Measurements from ENCODE around the gene LEP.

The LEP gene

GRCh38 chr7:128201067-128201689, 39.9 kb upstream of the LEP start:
- H3K27me3 ChIP-seq (ENCODE audit: insufficient read depth, insufficient read length), result peaks cover 40% of the 10 kb centered on the region

GRCh38 chr7:128201690-128202085, 39.4 kb upstream of the LEP start:
- no peak for DNase-seq (ENCODE audit: low read depth, low spot score)
- H3K9ac ChIP-seq (ENCODE audit: insufficient read length, low read depth), result peak overlapping the region; percentile 15
- H3K4me3 ChIP-seq (ENCODE audit: insufficient read length, low read depth), result peak overlapping the region; percentile 50
- peaks cover 2% of the 10 kb centered on the region for H3K4me1 ChIP-seq (ENCODE audit: insufficient read depth, insufficient read length)
- no peaks in the 10 kb centered on the region for H3K9me3 ChIP-seq (ENCODE audit: insufficient read depth, low read length)
- TF ChIP-seq ZNF274 (IDR thresholded peaks at IDR 0.05; ENCODE audit: low read depth, low read length) (no peak), YY1 (IDR thresholded peaks at IDR 0.05; ENCODE audit: insufficient read depth, insufficient read length) (no peak), SUZ12 (IDR thresholded peaks at IDR 0.05; ENCODE audit: extremely low read depth, insufficient read depth, insufficient read length) (no peak)
- H3K36me3 ChIP-seq (ENCODE audit: insufficient read depth, insufficient read length, low read length), result no peaks in the 10 kb centered on the region
- peaks cover 40% of the 10 kb centered on the region for H3K27me3 ChIP-seq (ENCODE audit: insufficient read depth, insufficient read length)

More at GRCh38 chr7:128201067-128201689, 39.9 kb upstream of the LEP start:
- no peak for DNase-seq (ENCODE audit: low read depth, low spot score)
- peak overlapping the region; percentile 50 for H3K4me3 ChIP-seq (ENCODE audit: insufficient read length, low read depth)
- H3K9ac ChIP-seq (ENCODE audit: insufficient read length, low read depth), result peak overlapping the region; percentile 38
- no peaks in the 10 kb centered on the region for H3K9me3 ChIP-seq (ENCODE audit: insufficient read depth, low read length)
- no peaks in the 10 kb centered on the region for H3K36me3 ChIP-seq (ENCODE audit: insufficient read depth, insufficient read length, low read length)
- H3K4me1 ChIP-seq (ENCODE audit: insufficient read depth, insufficient read length), result peaks cover 2% of the 10 kb centered on the region
- TF ChIP-seq ZNF274 (IDR thresholded peaks at IDR 0.05; ENCODE audit: low read depth, low read length), result no peak
- TF ChIP-seq SUZ12 (IDR thresholded peaks at IDR 0.05; ENCODE audit: extremely low read depth, insufficient read depth, insufficient read length), result no peak
- TF ChIP-seq YY1 (IDR thresholded peaks at IDR 0.05; ENCODE audit: insufficient read depth, insufficient read length), result no peak

GRCh38 chr7:128202287-128202957, 38.7 kb upstream of the LEP start:
- Histone ChIP-seq H3K9me3 (ENCODE audit: insufficient read depth, low read length) (no peaks in the 10 kb centered on the region), H3K36me3 (ENCODE audit: insufficient read depth, insufficient read length, low read length) (no peaks in the 10 kb centered on the region), H3K27me3 (ENCODE audit: insufficient read depth, insufficient read length) (peaks cover 40% of the 10 kb centered on the region), H3K9ac (ENCODE audit: insufficient read length, low read depth) (no peak overlapping the region), H3K4me1 (ENCODE audit: insufficient read depth, insufficient read length) (peaks cover 2% of the 10 kb centered on the region), H3K4me3 (ENCODE audit: insufficient read length, low read depth) (no peak overlapping the region)
- TF ChIP-seq YY1 (IDR thresholded peaks at IDR 0.05; ENCODE audit: insufficient read depth, insufficient read length), result no peak
- no peak for TF ChIP-seq ZNF274 (IDR thresholded peaks at IDR 0.05; ENCODE audit: low read depth, low read length)
- TF ChIP-seq SUZ12 (IDR thresholded peaks at IDR 0.05; ENCODE audit: extremely low read depth, insufficient read depth, insufficient read length), result no peak
- DNase-seq (ENCODE audit: low read depth, low spot score), result no peak

GRCh38 chr7:128203047-128203491, 38.0 kb upstream of the LEP start:
- no peaks in the 10 kb centered on the region for H3K36me3 ChIP-seq (ENCODE audit: insufficient read depth, insufficient read length, low read length)
- no peaks in the 10 kb centered on the region for H3K9me3 ChIP-seq (ENCODE audit: insufficient read depth, low read length)
- TF ChIP-seq YY1 (IDR thresholded peaks at IDR 0.05; ENCODE audit: insufficient read depth, insufficient read length), result no peak
- no peak for TF ChIP-seq SUZ12 (IDR thresholded peaks at IDR 0.05; ENCODE audit: extremely low read depth, insufficient read depth, insufficient read length)
- TF ChIP-seq ZNF274 (IDR thresholded peaks at IDR 0.05; ENCODE audit: low read depth, low read length), result no peak
- peaks cover 40% of the 10 kb centered on the region for H3K27me3 ChIP-seq (ENCODE audit: insufficient read depth, insufficient read length)
- H3K9ac ChIP-seq (ENCODE audit: insufficient read length, low read depth), result no peak overlapping the region
- H3K4me1 ChIP-seq (ENCODE audit: insufficient read depth, insufficient read length), result peaks cover 4% of the 10 kb centered on the region
- no peak for DNase-seq (ENCODE audit: low read depth, low spot score)
- H3K4me3 ChIP-seq (ENCODE audit: insufficient read length, low read depth), result no peak overlapping the region

DNA sequence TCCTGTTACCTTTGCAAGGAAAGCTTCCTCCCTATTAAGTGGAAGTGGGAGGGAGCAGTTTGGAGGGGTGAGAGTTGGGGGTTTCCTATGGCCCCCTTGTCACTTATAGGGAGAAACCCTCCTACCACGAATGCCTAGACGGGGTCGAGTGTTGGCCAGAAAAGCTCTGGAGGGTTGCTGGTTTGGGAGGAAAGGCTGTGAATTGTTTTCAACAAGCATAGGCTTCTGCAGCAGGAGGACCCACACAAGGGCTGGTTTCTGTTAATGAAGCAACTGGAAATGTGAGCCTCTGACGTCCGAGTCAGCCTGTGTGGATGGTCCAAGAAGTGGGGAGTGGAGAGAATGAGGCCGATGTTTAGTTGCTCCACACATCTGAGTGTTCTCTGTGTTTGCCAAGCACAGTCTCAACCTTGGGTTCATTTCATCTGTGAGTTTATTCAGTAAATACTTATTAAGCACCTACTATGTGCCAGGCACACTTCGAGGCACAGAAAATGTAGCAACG, 37.3 kb upstream of the LEP start:
- no peak for DNase-seq (ENCODE audit: low read depth, low spot score)
- no peak overlapping the region for H3K4me3 ChIP-seq (ENCODE audit: insufficient read length, low read depth)
- H3K9ac ChIP-seq (ENCODE audit: insufficient read length, low read depth), result no peak overlapping the region
- peaks cover 4% of the 10 kb centered on the region for H3K4me1 ChIP-seq (ENCODE audit: insufficient read depth, insufficient read length)
- H3K36me3 ChIP-seq (ENCODE audit: insufficient read depth, insufficient read length, low read length), result no peaks in the 10 kb centered on the region
- H3K27me3 ChIP-seq (ENCODE audit: insufficient read depth, insufficient read length), result peaks cover 40% of the 10 kb centered on the region
- TF ChIP-seq YY1 (IDR thresholded peaks at IDR 0.05; ENCODE audit: insufficient read depth, insufficient read length) (no peak), ZNF274 (IDR thresholded peaks at IDR 0.05; ENCODE audit: low read depth, low read length) (no peak), SUZ12 (IDR thresholded peaks at IDR 0.05; ENCODE audit: extremely low read depth, insufficient read depth, insufficient read length) (no peak)
- H3K9me3 ChIP-seq (ENCODE audit: insufficient read depth, low read length), result no peaks in the 10 kb centered on the region

DNA sequence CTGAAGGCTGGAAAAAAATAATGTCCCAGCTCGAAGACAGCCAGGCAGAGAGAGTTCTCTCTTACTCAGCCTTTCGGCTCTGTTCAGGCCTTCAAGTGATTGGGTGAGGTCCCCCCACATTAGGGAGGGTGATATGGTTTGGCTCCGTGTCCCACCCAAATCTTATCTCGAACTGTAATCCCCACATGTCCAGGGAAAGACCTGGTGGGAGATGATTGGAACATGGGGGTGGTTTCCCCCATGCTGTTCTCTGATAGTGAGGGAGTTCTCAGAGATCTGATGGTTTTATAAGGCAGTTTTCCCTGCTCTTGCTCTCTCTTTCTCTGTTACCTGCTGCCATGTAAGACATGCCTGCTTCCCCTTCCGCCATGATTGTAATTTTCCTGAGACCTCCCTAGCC, 36.6 kb upstream of the LEP start:
- Histone ChIP-seq H3K36me3 (ENCODE audit: insufficient read depth, insufficient read length, low read length) (no peaks in the 10 kb centered on the region), H3K4me3 (ENCODE audit: insufficient read length, low read depth) (no peak overlapping the region), H3K9me3 (ENCODE audit: insufficient read depth, low read length) (no peaks in the 10 kb centered on the region), H3K4me1 (ENCODE audit: insufficient read depth, insufficient read length) (peaks cover 4% of the 10 kb centered on the region), H3K27me3 (ENCODE audit: insufficient read depth, insufficient read length) (peaks cover 40% of the 10 kb centered on the region), H3K9ac (ENCODE audit: insufficient read length, low read depth) (no peak overlapping the region)
- no peak for DNase-seq (ENCODE audit: low read depth, low spot score)
- TF ChIP-seq ZNF274 (IDR thresholded peaks at IDR 0.05; ENCODE audit: low read depth, low read length) (no peak), SUZ12 (IDR thresholded peaks at IDR 0.05; ENCODE audit: extremely low read depth, insufficient read depth, insufficient read length) (no peak)

GRCh38 chr7:128205068-128205467, 36.0 kb upstream of the LEP start:
- Histone ChIP-seq H3K4me1 (ENCODE audit: insufficient read depth, insufficient read length) (peaks cover 4% of the 10 kb centered on the region), H3K9ac (ENCODE audit: insufficient read length, low read depth) (no peak overlapping the region), H3K4me3 (ENCODE audit: insufficient read length, low read depth) (no peak overlapping the region), H3K9me3 (ENCODE audit: insufficient read depth, low read length) (no peaks in the 10 kb centered on the region), H3K27me3 (ENCODE audit: insufficient read depth, insufficient read length) (peaks cover 40% of the 10 kb centered on the region), H3K36me3 (ENCODE audit: insufficient read depth, insufficient read length, low read length) (no peaks in the 10 kb centered on the region)
- no peak for DNase-seq (ENCODE audit: low read depth, low spot score)
- TF ChIP-seq YY1 (IDR thresholded peaks at IDR 0.05; ENCODE audit: insufficient read depth, insufficient read length) (no peak), SUZ12 (IDR thresholded peaks at IDR 0.05; ENCODE audit: extremely low read depth, insufficient read depth, insufficient read length) (no peak), ZNF274 (IDR thresholded peaks at IDR 0.05; ENCODE audit: low read depth, low read length) (no peak)

Data from NT2/D1 (cell line).